ENCODE data around the gene NABP2. TPM values are rescaled to one million over a fixed set of nuclear protein-coding genes. Genes with fewer than 3 reads are reported as not detected.

Gene NABP2
- total and polyA plus RNA-seq, 8 donors: 14.1 to 23.6 (median 17.5) TPM

- no peaks in the 10 kb centered on the region for H3K4me1 ChIP-seq
- no peak overlapping the region for H3K4me3 ChIP-seq
- no peaks in the 10 kb centered on the region for H3K9me3 ChIP-seq
- H3K36me3 ChIP-seq: peaks cover 0 to 18% (median 3%) of the 10 kb centered on the region in 3 donors
- DNase-seq: no peak
- intact Hi-C loops (cut with DNase I): no loop called here
- no peaks in the 10 kb centered on the region for H3K27me3 ChIP-seq
- no peak for FAIRE-seq
- WGBS, 2 donors: 24 to 37% methylated on average over 1 of the region's 1 CpG
- TF ChIP-seq, protein P1, sequence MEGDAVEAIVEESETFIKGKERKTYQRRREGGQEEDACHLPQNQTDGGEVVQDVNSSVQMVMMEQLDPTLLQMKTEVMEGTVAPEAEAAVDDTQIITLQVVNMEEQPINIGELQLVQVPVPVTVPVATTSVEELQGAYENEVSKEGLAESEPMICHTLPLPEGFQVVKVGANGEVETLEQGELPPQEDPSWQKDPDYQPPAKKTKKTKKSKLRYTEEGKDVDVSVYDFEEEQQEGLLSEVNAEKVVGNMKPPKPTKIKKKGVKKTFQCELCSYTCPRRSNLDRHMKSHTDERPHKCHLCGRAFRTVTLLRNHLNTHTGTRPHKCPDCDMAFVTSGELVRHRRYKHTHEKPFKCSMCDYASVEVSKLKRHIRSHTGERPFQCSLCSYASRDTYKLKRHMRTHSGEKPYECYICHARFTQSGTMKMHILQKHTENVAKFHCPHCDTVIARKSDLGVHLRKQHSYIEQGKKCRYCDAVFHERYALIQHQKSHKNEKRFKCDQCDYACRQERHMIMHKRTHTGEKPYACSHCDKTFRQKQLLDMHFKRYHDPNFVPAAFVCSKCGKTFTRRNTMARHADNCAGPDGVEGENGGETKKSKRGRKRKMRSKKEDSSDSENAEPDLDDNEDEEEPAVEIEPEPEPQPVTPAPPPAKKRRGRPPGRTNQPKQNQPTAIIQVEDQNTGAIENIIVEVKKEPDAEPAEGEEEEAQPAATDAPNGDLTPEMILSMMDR (IDR thresholded peaks at IDR 0.05): no peak
- no peak for ATAC-seq
- H3K27ac ChIP-seq: no peak overlapping the region
These were observed 21.8 kb upstream of the NABP2 start for GRCh38 chr12:56202366-56202765.

DNA sequence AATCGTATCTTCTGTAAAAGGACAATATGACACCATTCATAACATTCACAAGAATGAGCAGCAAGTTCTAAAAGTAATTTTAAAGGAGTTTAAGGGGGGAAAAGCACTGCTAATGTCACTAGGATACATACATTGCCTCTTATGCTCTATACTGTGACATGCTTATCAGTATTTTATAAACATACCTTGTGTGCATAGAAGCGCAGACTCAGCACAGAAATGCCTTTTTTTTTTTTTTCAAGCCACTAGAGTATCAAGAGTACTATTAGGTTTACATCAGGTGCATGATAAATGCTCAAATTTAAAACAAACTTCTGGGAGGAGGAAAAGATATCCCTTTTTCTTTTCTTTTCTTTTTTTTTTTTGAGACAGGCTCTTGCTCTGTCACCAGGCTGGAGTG is 21.3 kb upstream of the NABP2 start:
- FAIRE-seq: no peak

GRCh38 chr12:56204275-56204674 is 19.9 kb upstream of the NABP2 start:
- no peaks in the 10 kb centered on the region for H3K4me1 ChIP-seq
- no peaks in the 10 kb centered on the region for H3K9me3 ChIP-seq
- peaks cover 6 to 28% (median 12%) of the 10 kb centered on the region in 3 donors for H3K36me3 ChIP-seq
- TF ChIP-seq, protein P1 (IDR thresholded peaks at IDR 0.05): no peak
- no peak for DNase-seq
- intact Hi-C loops (cut with DNase I): no loop called here
- ATAC-seq: no peak
- no peak overlapping the region for H3K27ac ChIP-seq
- FAIRE-seq: no peak
- no peak overlapping the region for H3K4me3 ChIP-seq
- H3K27me3 ChIP-seq: no peaks in the 10 kb centered on the region

More for the DNA sequence above, 21.3 kb upstream of the NABP2 start:
- DNase-seq (no peak), ATAC-seq (no peak)
- no peaks in the 10 kb centered on the region for H3K4me1 ChIP-seq
- H3K36me3 ChIP-seq: peaks cover 4 to 23% (median 7%) of the 10 kb centered on the region in 3 donors
- H3K27ac ChIP-seq: no peak overlapping the region
- TF ChIP-seq, protein P1 (IDR thresholded peaks at IDR 0.05): no peak
- WGBS, 2 donors: 51 to 60% methylated on average over 2 of the region's 2 CpGs
- no peaks in the 10 kb centered on the region for H3K9me3 ChIP-seq
- H3K27me3 ChIP-seq: no peaks in the 10 kb centered on the region
- H3K4me3 ChIP-seq: no peak overlapping the region
- intact Hi-C loops (cut with DNase I): no loop called here

- H3K27ac ChIP-seq: no peak overlapping the region
- TF ChIP-seq, protein P1 (IDR thresholded peaks at IDR 0.05): no peak
- H3K4me1 ChIP-seq: no peaks in the 10 kb centered on the region
- FAIRE-seq (no peak), ATAC-seq (no peak), DNase-seq (no peak)
- H3K27me3 ChIP-seq: no peaks in the 10 kb centered on the region
- peaks cover 6 to 38% (median 16%) of the 10 kb centered on the region in 3 donors for H3K36me3 ChIP-seq
- H3K9me3 ChIP-seq: no peaks in the 10 kb centered on the region
- no peak overlapping the region for H3K4me3 ChIP-seq
- intact Hi-C loops (cut with DNase I): no loop called here
These were observed 18.7 kb upstream of the NABP2 start for GRCh38 chr12:56205445-56205844.

- intact Hi-C loops (cut with DNase I): no loop called here
- no peak for FAIRE-seq
- H3K4me3 ChIP-seq: no peak overlapping the region
- 57 to 62% methylated on average over 14 of the region's 14 CpGs for WGBS, 2 donors
- H3K27ac ChIP-seq: no peak overlapping the region
- ATAC-seq: peak; percentile 62 to 93 (median 82)
- TF ChIP-seq, protein P1 (IDR thresholded peaks at IDR 0.05): peak in 3 of 4 donors; percentile 10 to 29 (median 16)
- no peaks in the 10 kb centered on the region for H3K27me3 ChIP-seq
- no peaks in the 10 kb centered on the region for H3K9me3 ChIP-seq
- peak in 4 of 6 donors; percentile 39 to 59 (median 44) for DNase-seq
- H3K36me3 ChIP-seq: peaks cover 6 to 49% (median 16%) of the 10 kb centered on the region in 3 donors
- H3K4me1 ChIP-seq: no peaks in the 10 kb centered on the region
These were observed 17.5 kb upstream of the NABP2 start for GRCh38 chr12:56206452-56207166.
